Measurements from ENCODE around the gene ST6GALNAC2.
"Not testable (repeated sequence)": the region's sequence is repeated elsewhere in the genome, so short reads cannot be mapped to it uniquely, and the experiment has no call there.

Gene ST6GALNAC2

DNA sequence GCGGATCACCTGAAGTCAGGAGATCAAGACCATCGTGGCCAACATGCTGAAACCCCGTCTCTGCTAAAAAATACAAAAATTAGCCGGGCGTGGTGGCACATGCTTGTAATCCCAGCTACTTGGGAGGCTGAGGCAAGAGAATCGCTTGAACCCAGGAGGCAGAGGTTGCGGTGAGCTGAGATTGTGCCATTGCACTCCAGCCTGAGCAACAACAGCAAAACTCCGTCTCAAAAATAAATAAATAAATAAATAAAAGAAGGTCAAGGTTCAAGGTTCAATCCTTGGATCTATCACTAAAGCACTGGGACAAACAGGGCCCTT is 60.2 kb downstream of the ST6GALNAC2 start:
- DNase-seq: not testable (repeated sequence)

- DNase-seq: peak; percentile 19
Measured at GRCh38 chr17:76524598-76525512, 60.8 kb downstream of the ST6GALNAC2 start.

GRCh38 chr17:76523084-76524037 is 62.3 kb downstream of the ST6GALNAC2 start:
- DNase-seq: peak; percentile 44

DNA sequence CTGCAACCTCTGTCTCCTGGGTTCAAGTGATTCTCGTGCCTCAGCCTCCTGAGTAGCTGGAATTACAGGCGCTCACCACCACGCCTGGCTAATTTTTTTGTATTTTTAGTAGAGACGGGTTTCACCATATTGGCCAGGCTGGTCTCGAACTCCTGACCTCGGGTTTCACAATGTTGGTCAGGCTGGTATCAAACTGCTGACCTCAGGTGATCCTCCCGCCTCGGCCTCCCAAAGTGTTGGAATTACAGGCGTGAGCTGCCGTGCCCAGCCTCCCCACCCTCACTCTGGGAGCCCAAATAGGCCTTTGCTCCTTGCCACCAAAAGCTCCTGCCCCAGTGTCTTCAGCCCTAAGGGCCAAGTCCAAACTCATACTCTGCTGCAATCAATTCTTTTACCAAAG is 64.0 kb downstream of the ST6GALNAC2 start:
- not testable (repeated sequence) for DNase-seq

GRCh38 chr17:76521262-76521661 is 64.4 kb downstream of the ST6GALNAC2 start:
- no peak for DNase-seq

DNA sequence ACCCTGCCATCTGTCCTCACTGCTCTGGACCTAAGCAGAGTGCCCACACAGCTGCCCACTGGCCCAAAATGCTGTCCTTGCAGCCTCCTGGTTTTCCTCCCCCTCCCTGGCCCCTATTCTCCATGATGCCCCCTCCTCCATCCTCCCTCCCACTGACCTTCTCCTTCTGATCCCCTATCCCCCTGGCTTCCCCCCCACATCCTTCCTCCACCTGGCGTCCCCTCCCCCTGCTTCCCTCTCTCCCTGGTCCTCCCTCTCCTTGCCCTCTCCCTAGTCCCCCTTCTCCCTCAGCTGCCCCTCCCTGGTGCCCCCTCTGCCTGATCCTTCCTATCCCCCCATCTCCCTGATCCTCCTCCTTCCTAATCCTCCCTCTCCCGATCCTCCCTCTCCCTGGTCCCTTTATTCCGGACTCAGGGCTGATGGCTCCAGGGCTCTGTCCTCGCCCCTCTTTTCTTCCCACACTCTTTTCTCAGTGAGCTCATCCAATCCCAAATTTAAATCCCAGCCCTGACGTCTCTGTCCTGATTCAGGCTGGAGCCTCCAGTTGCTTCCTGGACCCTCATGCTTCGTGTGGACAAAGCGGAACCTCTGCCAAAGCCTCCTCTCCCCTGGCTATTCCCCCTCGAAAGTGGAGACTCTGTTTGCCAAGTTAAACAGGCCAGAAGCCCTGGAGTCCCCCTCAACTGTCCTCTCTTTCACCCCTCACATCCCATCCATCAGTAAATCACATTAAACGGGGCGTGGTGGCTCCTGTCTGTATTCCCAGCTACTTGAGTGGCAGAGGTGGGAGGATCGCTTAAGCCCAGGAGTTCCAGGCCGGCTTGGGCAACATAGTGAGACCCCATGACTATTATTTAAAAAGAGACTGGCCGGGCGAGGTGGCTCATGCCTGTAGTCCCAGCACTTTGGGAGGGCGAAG is 66.4 kb downstream of the ST6GALNAC2 start:
- DNase-seq: no peak

GRCh38 chr17:76517638-76518038 is 68.0 kb downstream of the ST6GALNAC2 start:
- no peak for DNase-seq

Data from fibroblast of upper back skin (primary cell).